NCI-H345 treated with DMSO at 0.1 percent for 48 hours (cell line): Measurements from ENCODE around the gene KCNE2.
A peak's percentile ranks its signal among the peaks of the same experiment; 100 is the strongest.
"Not testable (repeated sequence)": the region's sequence is repeated elsewhere in the genome, so short reads cannot be mapped to it uniquely, and the experiment has no call there.

Experiments used
- DNase-seq: peaks from one replicate; lab custom pipeline; 2025; ENCODE audit not compliant: unreplicated experiment; lab: John Stamatoyannopoulos, UW

The KCNE2 gene

GRCh38 chr21:34352556-34352955 lies 11.2 kb upstream of the KCNE2 start:
- no peak for DNase-seq

- DNase-seq, result no peak
These were observed 10.6 kb upstream of the KCNE2 start for GRCh38 chr21:34353182-34353581.

- DNase-seq, result no peak
These were observed 9.0 kb upstream of the KCNE2 start for GRCh38 chr21:34354836-34355235.

GRCh38 chr21:34355570-34355969 lies 8.2 kb upstream of the KCNE2 start:
- no peak for DNase-seq

- no peak for DNase-seq
These were observed 5.9 kb upstream of the KCNE2 start for GRCh38 chr21:34357889-34358288.

GRCh38 chr21:34358866-34359265 lies 4.9 kb upstream of the KCNE2 start:
- DNase-seq, result no peak

GRCh38 chr21:34360488-34361241 lies 3.1 kb upstream of the KCNE2 start:
- no peak for DNase-seq

- no peak for DNase-seq
These were observed 1.7 kb upstream of the KCNE2 start for GRCh38 chr21:34362136-34362444.

GRCh38 chr21:34362670-34363069 lies 1.1 kb upstream of the KCNE2 start:
- no peak for DNase-seq

GRCh38 chr21:34364921-34365320 lies 1.1 kb downstream of the KCNE2 start:
- DNase-seq, result no peak

GRCh38 chr21:34365809-34366208 lies 2.0 kb downstream of the KCNE2 start:
- DNase-seq, result no peak

GRCh38 chr21:34367320-34367935 lies 3.6 kb downstream of the KCNE2 start:
- DNase-seq, result peak; percentile 62

- no peak for DNase-seq
These were observed 5.9 kb downstream of the KCNE2 start for GRCh38 chr21:34369741-34370140.

- DNase-seq, result no peak
These were observed 8.5 kb downstream of the KCNE2 start for GRCh38 chr21:34372321-34372720.

- not testable (repeated sequence) for DNase-seq
These were observed 10.7 kb downstream of the KCNE2 start for GRCh38 chr21:34374462-34374861.

GRCh38 chr21:34374940-34375618 lies 11.3 kb downstream of the KCNE2 start, which contains the start of gene SMIM11:
Gene SMIM11 (plus strand): TSS chr21:34375507. CDS start chr21:34379505, 3,998 bp downstream.
- DNase-seq, result not testable (repeated sequence)

- not testable (repeated sequence) for DNase-seq
These were observed 11.8 kb downstream of the KCNE2 start for GRCh38 chr21:34375619-34375972.

- not testable (repeated sequence) for DNase-seq
These were observed 19.3 kb downstream of the KCNE2 start for GRCh38 chr21:34383138-34383537.

- DNase-seq, result not testable (repeated sequence)
These were observed 20.1 kb downstream of the KCNE2 start for GRCh38 chr21:34383724-34384415.

GRCh38 chr21:34400522-34400921 lies 36.7 kb downstream of the KCNE2 start:
- not testable (repeated sequence) for DNase-seq

- DNase-seq, result not testable (repeated sequence)
These were observed 40.9 kb downstream of the KCNE2 start for GRCh38 chr21:34404742-34405141.

GRCh38 chr21:34405686-34406085 lies 41.9 kb downstream of the KCNE2 start:
- not testable (repeated sequence) for DNase-seq
